Body of pancreas (tissue), 4 donors: ENCODE data around the gene CHRM2.

Source experiments
- POLR2A ChIP-seq, 3 donors: fragments of 450-650 bp; IDR thresholded peaks; one replicate each; pipeline ENCODE4 v1.6.1; 2016; ENCODE audit warnings: antibody characterized with exemption in 3 of 3, mild to moderate bottlenecking in 2 of 3
- TF ChIP-seq, protein P1 (sequence below), 7 experiments: fragments of 450-650 bp in 4 of 7; fragments of 200-600 bp in 3 of 7; sonication (generic) in 3 of 7; IDR thresholded peaks; one replicate each; pipeline ENCODE4 v1.5.1; 2016 to 2019; ENCODE audit warnings: antibody characterized with exemption in 7 of 7

DNA sequence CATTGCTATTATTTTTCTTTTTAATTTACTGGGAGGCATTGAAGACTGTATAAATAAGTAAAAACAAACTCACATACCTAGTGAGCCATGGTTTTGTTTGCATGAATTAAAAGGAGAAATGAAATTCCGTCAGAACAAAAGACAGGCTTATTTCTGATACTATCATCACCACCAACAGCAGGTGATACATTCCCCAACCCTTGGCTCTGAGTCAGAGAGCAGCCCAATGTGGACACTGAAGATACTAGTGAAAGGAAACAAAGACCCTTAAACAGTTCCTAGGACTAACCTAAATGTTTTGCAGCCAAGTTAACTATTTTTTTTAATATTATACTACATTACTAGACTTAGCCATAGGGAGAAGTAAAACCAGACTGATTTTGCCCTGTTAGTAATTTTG, 31.6 kb downstream of the CHRM2 start:
- TF ChIP-seq, protein P1, sequence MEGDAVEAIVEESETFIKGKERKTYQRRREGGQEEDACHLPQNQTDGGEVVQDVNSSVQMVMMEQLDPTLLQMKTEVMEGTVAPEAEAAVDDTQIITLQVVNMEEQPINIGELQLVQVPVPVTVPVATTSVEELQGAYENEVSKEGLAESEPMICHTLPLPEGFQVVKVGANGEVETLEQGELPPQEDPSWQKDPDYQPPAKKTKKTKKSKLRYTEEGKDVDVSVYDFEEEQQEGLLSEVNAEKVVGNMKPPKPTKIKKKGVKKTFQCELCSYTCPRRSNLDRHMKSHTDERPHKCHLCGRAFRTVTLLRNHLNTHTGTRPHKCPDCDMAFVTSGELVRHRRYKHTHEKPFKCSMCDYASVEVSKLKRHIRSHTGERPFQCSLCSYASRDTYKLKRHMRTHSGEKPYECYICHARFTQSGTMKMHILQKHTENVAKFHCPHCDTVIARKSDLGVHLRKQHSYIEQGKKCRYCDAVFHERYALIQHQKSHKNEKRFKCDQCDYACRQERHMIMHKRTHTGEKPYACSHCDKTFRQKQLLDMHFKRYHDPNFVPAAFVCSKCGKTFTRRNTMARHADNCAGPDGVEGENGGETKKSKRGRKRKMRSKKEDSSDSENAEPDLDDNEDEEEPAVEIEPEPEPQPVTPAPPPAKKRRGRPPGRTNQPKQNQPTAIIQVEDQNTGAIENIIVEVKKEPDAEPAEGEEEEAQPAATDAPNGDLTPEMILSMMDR (IDR thresholded peaks at IDR 0.05), result no peak
- TF ChIP-seq POLR2A (IDR thresholded peaks at IDR 0.05), result no peak
